HCT116 (cell line): Measurements from ENCODE around the gene INSR. TPM values are rescaled to one million over a fixed set of nuclear protein-coding genes. Genes with fewer than 3 reads are reported as not detected.

Experiments
- ATAC-seq: fragments of 200-7000 bp; cut with Tn5 transposase; 2 replicates; pipeline ENCODE4 v1.9.1; 2020; ENCODE audit warnings: mild to moderate bottlenecking, moderate library complexity
- BruUV-seq: library from RNA; stranded (reverse); fragments of 400-500 nt; replicated peaks from 2 replicates; lab custom pipeline; 2021; lab: Mats Ljungman, UMichigan
- CTCF ChIA-PET: fragments of 300-600 bp; sonication (Branson Sonifier 250); formaldehyde crosslinking; loops from one replicate; lab custom pipeline; 2021; ENCODE audit warnings: antibody characterized with exemption; lab: Charles Lee
- POLR2A ChIA-PET: fragments of 300-600, 350-600 bp; sonication (Branson Sonifier 250); formaldehyde crosslinking; loops from one replicate; lab custom pipeline; 2021; ENCODE audit warnings: antibody characterized with exemption; lab: Charles Lee
- RAD21 ChIA-PET, 2 experiments: fragments of 300-600 bp; sonication (Branson Sonifier 250); formaldehyde crosslinking; loops; one replicate each; lab custom pipeline; 2023; ENCODE audit warnings: low total read pairs in 2 of 2; ENCODE audit not compliant: uncharacterized antibody in 2 of 2, unreplicated experiment in 2 of 2, low non-redundant PET in 1 of 2; lab: Charles Lee
- DNase-seq: peaks from one replicate; pipeline ENCODE4 v3.0.0-alpha.2; 2010; ENCODE audit warnings: low read depth, low spot score
- H2AFZ ChIP-seq: fragments of 200-600 bp; shearing (Covaris generic), sonication (generic); 2 replicates; pipeline ENCODE4 v1.6.1; 2017; ENCODE audit warnings: low read depth, mixed run types, mixed read lengths, antibody characterized with exemption, low read length; ENCODE audit not compliant: poor library complexity, severe bottlenecking
- H3K27ac ChIP-seq: 2 replicates; pipeline ENCODE4 v1.5.1; 2012; ENCODE audit warnings: low read depth, low read length
- H3K27me3 ChIP-seq: fragments of 200-600 bp; sonication (generic); 2 replicates; pipeline ENCODE4 v1.6.1; 2016; ENCODE audit warnings: mixed run types, low read length, mixed read lengths; ENCODE audit not compliant: insufficient read depth
- H3K36me3 ChIP-seq, 2 experiments: fragments of 200-500 bp in 1 of 2; fragments of 200-600 bp in 1 of 2; sonication (Bioruptor generic) in 1 of 2; sonication (generic) in 1 of 2; 2 replicates each; pipeline versions ENCODE4 v1.5.1 to v1.6.1; 2014 to 2016; ENCODE audit warnings: low read length in 2 of 2, inconsistent platforms in 1 of 2, mixed read lengths in 1 of 2, mixed run types in 1 of 2; ENCODE audit not compliant: insufficient read depth in 2 of 2, control insufficient read depth in 1 of 2
- H3K4me1 ChIP-seq, 2 experiments: fragments of 200-600 bp in 1 of 2; sonication (generic) in 1 of 2; 2 replicates each; pipeline versions ENCODE4 v1.5.1 to v1.6.1; 2012 to 2017; ENCODE audit warnings: low read length in 2 of 2, inconsistent platforms in 1 of 2, mild to moderate bottlenecking in 1 of 2, mixed read lengths in 1 of 2, mixed run types in 1 of 2, moderate library complexity in 1 of 2; ENCODE audit not compliant: insufficient read depth in 2 of 2, control insufficient read depth in 1 of 2
- H3K4me2 ChIP-seq: fragments of 200-600 bp; sonication (generic); 2 replicates; pipeline ENCODE4 v1.6.1; 2017; ENCODE audit warnings: mixed run types, low read length, mixed read lengths
- H3K4me3 ChIP-seq, 2 experiments: fragments of 200-600 bp in 1 of 2; sonication (generic) in 1 of 2; replicated peaks in 1 of 2; 2 replicates each; pipeline ENCODE4 v1.5.1; 2011 to 2016; ENCODE audit warnings: low read length in 2 of 2, control low read depth in 1 of 2, low read depth in 1 of 2, mild to moderate bottlenecking in 1 of 2, mixed read lengths in 1 of 2, mixed run types in 1 of 2
- H3K79me2 ChIP-seq: fragments of 200-600 bp; sonication (generic); 2 replicates; pipeline ENCODE4 v1.6.1; 2017; ENCODE audit warnings: mild to moderate bottlenecking, mixed run types, low read length, moderate library complexity, mixed read lengths; ENCODE audit not compliant: insufficient read depth
- H3K9ac ChIP-seq: fragments of 200-600 bp; sonication (generic); 2 replicates; pipeline ENCODE4 v1.6.1; 2016; ENCODE audit warnings: low read length, mixed read lengths
- H3K9me2 ChIP-seq: fragments of 200-600 bp; sonication (generic), shearing (Covaris generic); 2 replicates; pipeline ENCODE4 v1.6.1; 2017; ENCODE audit warnings: mixed run types, mild to moderate bottlenecking, moderate library complexity; ENCODE audit not compliant: insufficient read depth
- H3K9me3 ChIP-seq, 2 experiments: fragments of 200-500 bp in 1 of 2; fragments of 200-600 bp in 1 of 2; sonication (Bioruptor generic) in 1 of 2; sonication (generic) in 1 of 2; 2 replicates each; pipeline ENCODE4 v1.6.1; 2014 to 2017; ENCODE audit warnings: low read length in 2 of 2, mixed read lengths in 2 of 2, inconsistent platforms in 1 of 2, low read depth in 1 of 2, mild to moderate bottlenecking in 1 of 2, mixed run types in 1 of 2, moderate library complexity in 1 of 2; ENCODE audit not compliant: control insufficient read depth in 1 of 2, insufficient read depth in 1 of 2
- H4K20me1 ChIP-seq: fragments of 200-600 bp; sonication (generic), shearing (Covaris generic); 2 replicates; pipeline ENCODE4 v1.6.1; 2017; ENCODE audit warnings: mixed run types, mild to moderate bottlenecking, moderate library complexity; ENCODE audit not compliant: insufficient read depth
- CEBPB ChIP-seq: IDR thresholded peaks from 2 replicates; pipeline ENCODE4 v1.6.1; 2012; ENCODE audit warnings: low read depth
- EGR1 ChIP-seq: IDR thresholded peaks from 2 replicates; pipeline ENCODE4 v1.6.1; 2012; ENCODE audit warnings: low read depth
- EZH2 ChIP-seq: fragments of 200-600 bp; sonication (generic); IDR thresholded peaks from 2 replicates; pipeline ENCODE4 v1.6.1; 2017; ENCODE audit warnings: antibody characterized with exemption, mixed run types
- JUND ChIP-seq: IDR thresholded peaks from 2 replicates; pipeline ENCODE4 v1.6.1; 2012
- MAX ChIP-seq: IDR thresholded peaks from 2 replicates; pipeline ENCODE4 v1.6.1; 2012
- POLR2A ChIP-seq: IDR thresholded peaks from 2 replicates; pipeline ENCODE4 v1.7.0; 2011; ENCODE audit warnings: borderline replicate concordance; ENCODE audit not compliant: insufficient read depth, insufficient read length; ENCODE audit errors: extremely low read depth
- POLR2AphosphoS5 ChIP-seq: IDR thresholded peaks from 2 replicates; pipeline ENCODE4 v1.6.1; 2011; ENCODE audit warnings: mild to moderate bottlenecking, low read depth, low read length, moderate library complexity
- RAD21 ChIP-seq: IDR thresholded peaks from 2 replicates; pipeline ENCODE4 v1.6.1; 2012; ENCODE audit warnings: low read depth, mild to moderate bottlenecking
- TCF7L2 ChIP-seq: IDR thresholded peaks from 2 replicates; pipeline ENCODE4 v1.7.0; 2011; ENCODE audit warnings: borderline replicate concordance, inconsistent platforms; ENCODE audit not compliant: insufficient read depth, insufficient read length; ENCODE audit errors: extremely low read depth
- YY1 ChIP-seq: IDR thresholded peaks from 2 replicates; pipeline ENCODE4 v1.6.1; 2011; ENCODE audit warnings: low read length, low read depth, moderate library complexity, mild to moderate bottlenecking; ENCODE audit not compliant: insufficient replicate concordance; ENCODE audit errors: extremely low read depth
- ZNF274 ChIP-seq: fragments of 200-500 bp; sonication (Bioruptor generic); IDR thresholded peaks from 2 replicates; pipeline ENCODE4 v1.6.1; 2014; ENCODE audit warnings: mild to moderate bottlenecking, low read depth, low read length, inconsistent platforms
- intact Hi-C: fragments of 100-400 bp; cut with micrococcal nuclease; formaldehyde crosslinking; loops from 2 replicates; pipeline ENCODE4 v1.10.0; 2022
- total RNA-seq: library from RNA; stranded (reverse); gene quantifications from one replicate; pipeline ENCODE4 v1.2.1, GENCODE V29; 2021; ENCODE audit not compliant: unreplicated experiment
- TF ChIP-seq, protein P1 (sequence below): IDR thresholded peaks from 2 replicates; pipeline ENCODE4 v1.6.1; 2012; ENCODE audit warnings: low read depth
- TF ChIP-seq, protein P2 (sequence below): IDR thresholded peaks from 2 replicates; pipeline ENCODE4 v1.6.1; 2012
- TF ChIP-seq, protein P3 (sequence below), 3 experiments: fragments of 200-600 bp in 1 of 3; sonication (generic) in 1 of 3; IDR thresholded peaks in 2 of 3; conservative IDR thresholded peaks in 1 of 3; 2 replicates each; pipeline ENCODE4 v1.5.1; 2012 to 2017; ENCODE audit warnings: low read depth in 2 of 3, low read length in 2 of 3, antibody characterized with exemption in 1 of 3, borderline replicate concordance in 1 of 3, control low read depth in 1 of 3, mild to moderate bottlenecking in 1 of 3, mixed read lengths in 1 of 3, mixed run types in 1 of 3, moderate library complexity in 1 of 3; ENCODE audit not compliant: insufficient read depth in 1 of 3

INSR gene
- total RNA-seq, 1 experiment from 2014 or later = 25.4 TPM

GRCh38 chr19:7197119-7197759 lies 97.0 kb downstream of the INSR start (continued):
- TF ChIP-seq, protein P1, sequence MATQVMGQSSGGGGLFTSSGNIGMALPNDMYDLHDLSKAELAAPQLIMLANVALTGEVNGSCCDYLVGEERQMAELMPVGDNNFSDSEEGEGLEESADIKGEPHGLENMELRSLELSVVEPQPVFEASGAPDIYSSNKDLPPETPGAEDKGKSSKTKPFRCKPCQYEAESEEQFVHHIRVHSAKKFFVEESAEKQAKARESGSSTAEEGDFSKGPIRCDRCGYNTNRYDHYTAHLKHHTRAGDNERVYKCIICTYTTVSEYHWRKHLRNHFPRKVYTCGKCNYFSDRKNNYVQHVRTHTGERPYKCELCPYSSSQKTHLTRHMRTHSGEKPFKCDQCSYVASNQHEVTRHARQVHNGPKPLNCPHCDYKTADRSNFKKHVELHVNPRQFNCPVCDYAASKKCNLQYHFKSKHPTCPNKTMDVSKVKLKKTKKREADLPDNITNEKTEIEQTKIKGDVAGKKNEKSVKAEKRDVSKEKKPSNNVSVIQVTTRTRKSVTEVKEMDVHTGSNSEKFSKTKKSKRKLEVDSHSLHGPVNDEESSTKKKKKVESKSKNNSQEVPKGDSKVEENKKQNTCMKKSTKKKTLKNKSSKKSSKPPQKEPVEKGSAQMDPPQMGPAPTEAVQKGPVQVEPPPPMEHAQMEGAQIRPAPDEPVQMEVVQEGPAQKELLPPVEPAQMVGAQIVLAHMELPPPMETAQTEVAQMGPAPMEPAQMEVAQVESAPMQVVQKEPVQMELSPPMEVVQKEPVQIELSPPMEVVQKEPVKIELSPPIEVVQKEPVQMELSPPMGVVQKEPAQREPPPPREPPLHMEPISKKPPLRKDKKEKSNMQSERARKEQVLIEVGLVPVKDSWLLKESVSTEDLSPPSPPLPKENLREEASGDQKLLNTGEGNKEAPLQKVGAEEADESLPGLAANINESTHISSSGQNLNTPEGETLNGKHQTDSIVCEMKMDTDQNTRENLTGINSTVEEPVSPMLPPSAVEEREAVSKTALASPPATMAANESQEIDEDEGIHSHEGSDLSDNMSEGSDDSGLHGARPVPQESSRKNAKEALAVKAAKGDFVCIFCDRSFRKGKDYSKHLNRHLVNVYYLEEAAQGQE = no peak
- TF ChIP-seq TCF7L2 (peak; percentile 49), EGR1 (peak; percentile 36), RAD21 (no peak), YY1 (peak; percentile 62), POLR2AphosphoS5 (peak; percentile 23; the same call in 1 of the 2 replicates), ZNF274 (no peak), CEBPB (no peak), POLR2A (no peak)
- TF ChIP-seq, protein P2, sequence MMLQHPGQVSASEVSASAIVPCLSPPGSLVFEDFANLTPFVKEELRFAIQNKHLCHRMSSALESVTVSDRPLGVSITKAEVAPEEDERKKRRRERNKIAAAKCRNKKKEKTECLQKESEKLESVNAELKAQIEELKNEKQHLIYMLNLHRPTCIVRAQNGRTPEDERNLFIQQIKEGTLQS = no peak

DNA sequence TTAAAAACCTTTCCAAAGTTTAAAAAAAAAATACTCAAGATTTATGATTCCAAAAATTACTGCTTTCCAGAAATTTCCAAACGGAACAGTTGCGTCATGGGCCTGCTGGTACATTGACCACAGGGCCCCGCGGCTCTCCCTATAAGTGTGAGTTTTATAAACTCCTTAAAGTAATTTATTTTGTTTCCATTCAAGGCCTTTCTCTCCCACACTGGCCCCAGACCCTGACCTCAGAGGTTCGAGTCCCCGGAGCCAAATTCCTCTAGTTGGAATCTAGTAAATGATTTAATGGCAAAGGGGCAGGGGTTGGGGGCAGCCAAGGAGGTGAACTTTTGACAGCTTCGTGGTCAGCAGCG lies 97.5 kb downstream of the INSR start:
- ATAC-seq (no peak), DNase-seq (no peak)
- Histone ChIP-seq H3K4me1 (peaks cover 25 to 47% of the 10 kb centered on the region in 2 experiments), H2AFZ (no peak overlapping the region), H3K27ac (peak overlapping the region; percentile 73), H3K9me3 (no peaks in the 10 kb centered on the region), H3K27me3 (no peaks in the 10 kb centered on the region), H4K20me1 (no peaks in the 10 kb centered on the region), H3K9ac (peak overlapping the region; percentile 60; the same call in 1 of the 2 replicates), H3K4me2 (peak overlapping the region; percentile 96), H3K4me3 (peak overlapping the region; percentile 47 to 76), H3K36me3 (no peaks in the 10 kb centered on the region), H3K79me2 (no peaks in the 10 kb centered on the region), H3K9me2 (no peaks in the 10 kb centered on the region)
- intact Hi-C loops = loop anchor here (1.0 kb wide), 1 partner anchor 98 kb away; the partner anchor contains the start of gene INSR
- POLR2A ChIA-PET = no interaction called here
- RAD21 ChIA-PET = interaction anchor here in 1 of 2 experiments (0.6 kb wide), 1 partner anchor 145 kb away, joined by 3 read pairs; no protein-coding TSS in a partner anchor
- no TSS peak for BruUV-seq
- CTCF ChIA-PET = no interaction called here
- TF ChIP-seq EZH2 (no peak), RAD21 (no peak), JUND (no peak), MAX (no peak), TCF7L2 (no peak)
- TF ChIP-seq, protein P3, sequence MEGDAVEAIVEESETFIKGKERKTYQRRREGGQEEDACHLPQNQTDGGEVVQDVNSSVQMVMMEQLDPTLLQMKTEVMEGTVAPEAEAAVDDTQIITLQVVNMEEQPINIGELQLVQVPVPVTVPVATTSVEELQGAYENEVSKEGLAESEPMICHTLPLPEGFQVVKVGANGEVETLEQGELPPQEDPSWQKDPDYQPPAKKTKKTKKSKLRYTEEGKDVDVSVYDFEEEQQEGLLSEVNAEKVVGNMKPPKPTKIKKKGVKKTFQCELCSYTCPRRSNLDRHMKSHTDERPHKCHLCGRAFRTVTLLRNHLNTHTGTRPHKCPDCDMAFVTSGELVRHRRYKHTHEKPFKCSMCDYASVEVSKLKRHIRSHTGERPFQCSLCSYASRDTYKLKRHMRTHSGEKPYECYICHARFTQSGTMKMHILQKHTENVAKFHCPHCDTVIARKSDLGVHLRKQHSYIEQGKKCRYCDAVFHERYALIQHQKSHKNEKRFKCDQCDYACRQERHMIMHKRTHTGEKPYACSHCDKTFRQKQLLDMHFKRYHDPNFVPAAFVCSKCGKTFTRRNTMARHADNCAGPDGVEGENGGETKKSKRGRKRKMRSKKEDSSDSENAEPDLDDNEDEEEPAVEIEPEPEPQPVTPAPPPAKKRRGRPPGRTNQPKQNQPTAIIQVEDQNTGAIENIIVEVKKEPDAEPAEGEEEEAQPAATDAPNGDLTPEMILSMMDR (IDR thresholded peaks at IDR 0.05 in 2 of 3, conservative IDR thresholded peaks at IDR 0.05 in 1 of 3; ENCODE audit: borderline replicate concordance in 1 of 3, insufficient read depth in 1 of 3, low read depth in 2 of 3, low read length in 2 of 3) = no peak
- TF ChIP-seq, protein P1 = no peak
